ENCODE results near the gene CCNT1. TPM values are rescaled to one million over a fixed set of nuclear protein-coding genes. Genes with fewer than 3 reads are reported as not detected.
"Not testable (repeated sequence)": the region's sequence is repeated elsewhere in the genome, so short reads cannot be mapped to it uniquely, and the experiment has no call there.

The CCNT1 gene
- total and polyA plus RNA-seq, 2 experiments from 2014 or later: 12.8 to 33.6 TPM

DNA sequence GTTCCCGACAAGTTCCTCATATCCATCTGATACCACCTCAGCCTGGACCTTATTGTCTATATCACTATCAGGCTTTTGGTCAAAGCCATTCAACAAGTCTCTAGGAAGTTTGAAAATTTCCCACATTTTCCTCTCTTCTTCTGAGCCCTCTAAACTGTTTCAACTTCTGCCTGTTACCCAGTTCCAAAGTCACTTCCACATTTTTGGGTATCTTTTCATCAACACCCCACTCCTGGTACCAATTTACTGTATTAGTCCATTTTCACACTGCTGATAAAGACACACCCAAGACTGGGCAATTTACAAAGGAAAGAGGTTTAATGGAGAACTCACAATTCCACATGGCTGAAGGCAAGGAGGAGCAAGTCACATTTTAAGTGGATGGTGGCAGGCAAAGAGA lies 4.2 kb upstream of the CCNT1 start:
- not testable (repeated sequence) for H3K4me2 ChIP-seq; H3K4me3 ChIP-seq; H3K27ac ChIP-seq (ENCODE audit: low read depth); H3K4me1 ChIP-seq (ENCODE audit: insufficient read depth); ATAC-seq; H3K4me1 Mint-ChIP-seq; H3F3A ChIP-seq (replicated peaks; ENCODE audit: low read depth); DNase-seq (ENCODE audit: low spot score); H3K9me2 ChIP-seq (ENCODE audit: insufficient read depth); H3K27ac Mint-ChIP-seq; H3K79me2 ChIP-seq (replicated peaks; ENCODE audit: insufficient read depth); H3K36me3 ChIP-seq (ENCODE audit: insufficient read depth); H2AFZ ChIP-seq; H4K20me1 ChIP-seq (replicated peaks; ENCODE audit: insufficient read depth); H3K4me3 Mint-ChIP-seq; H3K27me3 ChIP-seq (ENCODE audit: insufficient read depth)
- H3K36me3 Mint-ChIP-seq (ENCODE audit: low read depth): peaks cover 28% of the 10 kb centered on the region
- H3K27me3 Mint-ChIP-seq (ENCODE audit: insufficient read depth, low read depth, poor library complexity): peaks cover 10% of the 10 kb centered on the region
- peaks cover 35% of the 10 kb centered on the region for H3K9me3 Mint-ChIP-seq

DNA sequence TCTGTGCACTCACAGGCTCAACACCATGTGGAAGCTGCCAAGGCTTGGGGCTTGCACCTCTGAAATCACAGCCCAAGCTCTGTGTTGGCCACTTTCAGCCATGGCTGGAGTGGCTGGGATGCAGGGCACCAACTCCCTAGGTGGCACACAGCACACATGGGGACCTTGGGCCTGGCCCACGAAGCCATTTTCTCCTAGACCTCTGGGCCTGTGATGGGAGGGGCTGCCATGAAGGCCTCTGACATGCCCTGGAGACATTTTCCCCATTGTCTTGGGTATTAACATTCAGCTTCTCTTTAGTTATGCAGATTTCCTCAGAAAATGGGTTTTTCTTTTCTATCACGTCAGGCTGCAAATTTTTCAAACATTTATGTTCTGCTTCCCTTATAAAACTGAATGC lies 3.7 kb upstream of the CCNT1 start:
- H4K20me1 ChIP-seq (replicated peaks; ENCODE audit: insufficient read depth); H3K27ac Mint-ChIP-seq; H3K27ac ChIP-seq (ENCODE audit: low read depth); H3K36me3 ChIP-seq (ENCODE audit: insufficient read depth); H3K4me1 Mint-ChIP-seq; H3K4me1 ChIP-seq (ENCODE audit: insufficient read depth); DNase-seq (ENCODE audit: low spot score); H2AFZ ChIP-seq; H3F3A ChIP-seq (replicated peaks; ENCODE audit: low read depth); H3K27me3 ChIP-seq (ENCODE audit: insufficient read depth); H3K9me2 ChIP-seq (ENCODE audit: insufficient read depth); H3K4me3 Mint-ChIP-seq; ATAC-seq; H3K4me3 ChIP-seq; H3K4me2 ChIP-seq: not testable (repeated sequence)
- peaks cover 35% of the 10 kb centered on the region for H3K9me3 Mint-ChIP-seq
- H3K27me3 Mint-ChIP-seq (ENCODE audit: insufficient read depth, low read depth, poor library complexity): peaks cover 14% of the 10 kb centered on the region
- peaks cover 30% of the 10 kb centered on the region for H3K36me3 Mint-ChIP-seq (ENCODE audit: low read depth)
- peaks cover 12% of the 10 kb centered on the region for H3K79me2 ChIP-seq (replicated peaks; ENCODE audit: insufficient read depth)

DNA sequence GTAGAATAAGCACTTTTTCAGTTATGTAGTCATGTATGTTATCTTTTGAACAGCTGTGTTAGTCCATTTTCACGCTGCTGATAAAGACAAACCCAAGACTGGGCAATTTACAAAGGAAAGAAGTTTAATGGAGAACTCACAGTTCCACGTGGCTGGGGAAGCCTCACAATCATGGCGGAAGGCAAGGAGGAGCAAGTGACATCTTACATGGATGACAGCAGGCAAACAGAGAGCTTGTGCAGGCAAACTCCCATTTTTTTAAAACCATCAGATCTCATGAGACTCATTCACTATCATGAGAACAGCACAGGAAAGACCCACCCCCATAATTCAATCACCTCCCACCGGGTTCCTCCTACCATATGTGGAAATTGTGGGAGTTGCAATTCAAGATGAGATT lies 2.5 kb upstream of the CCNT1 start:
- not testable (repeated sequence) for H3K4me1 ChIP-seq (ENCODE audit: insufficient read depth); H3K4me3 ChIP-seq; H3K27ac ChIP-seq (ENCODE audit: low read depth); H3K4me2 ChIP-seq; H3K4me3 Mint-ChIP-seq; H3K9me2 ChIP-seq (ENCODE audit: insufficient read depth); H4K20me1 ChIP-seq (replicated peaks; ENCODE audit: insufficient read depth); H3K27me3 ChIP-seq (ENCODE audit: insufficient read depth); H2AFZ ChIP-seq; H3K27ac Mint-ChIP-seq; DNase-seq (ENCODE audit: low spot score); H3F3A ChIP-seq (replicated peaks; ENCODE audit: low read depth); H3K36me3 ChIP-seq (ENCODE audit: insufficient read depth); ATAC-seq
- H3K36me3 Mint-ChIP-seq (ENCODE audit: low read depth): peaks cover 40% of the 10 kb centered on the region
- H3K27me3 Mint-ChIP-seq (ENCODE audit: insufficient read depth, low read depth, poor library complexity): peaks cover 14% of the 10 kb centered on the region
- H3K79me2 ChIP-seq (replicated peaks; ENCODE audit: insufficient read depth): peaks cover 23% of the 10 kb centered on the region
- H3K9me3 Mint-ChIP-seq: peaks cover 35% of the 10 kb centered on the region
- peaks cover 10% of the 10 kb centered on the region; the same call in 2 of the 3 replicates for H3K4me1 Mint-ChIP-seq

DNA sequence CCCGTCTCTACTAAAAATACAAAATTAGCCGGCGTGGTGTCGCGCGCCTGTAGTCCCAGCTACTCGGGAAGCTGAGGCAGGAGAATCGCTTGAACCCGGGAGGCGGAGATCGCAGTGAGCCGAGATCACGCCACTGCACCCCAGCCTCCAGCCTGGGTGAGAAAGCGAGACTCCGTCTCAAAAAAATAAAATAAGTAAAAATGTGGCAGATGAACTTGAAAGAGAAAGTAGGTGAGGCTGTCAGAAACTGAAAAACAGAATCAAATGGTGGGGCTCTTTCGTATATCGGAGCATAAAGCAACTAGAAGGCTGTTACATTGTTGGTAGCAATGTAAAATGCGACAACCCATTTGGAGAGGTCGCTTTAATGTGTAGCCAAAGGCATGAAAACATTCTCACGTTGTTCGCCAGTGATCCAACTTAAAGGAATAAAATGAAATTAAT lies 767 bp upstream of the CCNT1 start:
- H3K36me3 ChIP-seq (ENCODE audit: insufficient read depth): 0 out of 2 replicates have a peak, but pooled peaks cover 12% of the 10 kb centered on the region
- ATAC-seq: no peak; the same call in 2 of the 3 replicates
- peak overlapping the region; percentile 48; the same call in 1 of the 2 replicates for H2AFZ ChIP-seq
- TF ChIP-seq POLR2AphosphoS5 (IDR thresholded peaks at IDR 0.05; ENCODE audit: low read depth): no peak
- TF ChIP-seq ZNF114 (CRISPR knock-in tag; IDR thresholded peaks at IDR 0.05): 0 out of 2 replicates have a peak, but pooled peaks have one; percentile 66
- peak overlapping the region; percentile 99 for H3K27ac Mint-ChIP-seq
- DNase-seq (ENCODE audit: low spot score): peak; percentile 19
- H3K4me1 ChIP-seq (ENCODE audit: insufficient read depth): no peaks in the 10 kb centered on the region; the same call in 1 of the 2 replicates
- H3K27ac ChIP-seq (ENCODE audit: low read depth): peak overlapping the region; percentile 89
- H3K27me3 Mint-ChIP-seq (ENCODE audit: insufficient read depth, low read depth, poor library complexity): peaks cover 14% of the 10 kb centered on the region
- no peaks in the 10 kb centered on the region for H3K9me2 ChIP-seq (ENCODE audit: insufficient read depth)
- H3K36me3 Mint-ChIP-seq (ENCODE audit: low read depth): peaks cover 54% of the 10 kb centered on the region
- H3K9me3 Mint-ChIP-seq: peaks cover 27% of the 10 kb centered on the region
- peak overlapping the region; percentile 97 for H3K4me3 Mint-ChIP-seq
- no peaks in the 10 kb centered on the region for H3K27me3 ChIP-seq (ENCODE audit: insufficient read depth)
- H3F3A ChIP-seq (replicated peaks; ENCODE audit: low read depth): 0 out of 2 replicates have a peak, but pooled peaks cover 5% of the 10 kb centered on the region
- peaks cover 41% of the 10 kb centered on the region for H3K79me2 ChIP-seq (replicated peaks; ENCODE audit: insufficient read depth)
- peaks cover 12% of the 10 kb centered on the region for H3K4me1 Mint-ChIP-seq
- H4K20me1 ChIP-seq (replicated peaks; ENCODE audit: insufficient read depth): peaks cover 16% of the 10 kb centered on the region; the same call in 1 of the 2 replicates
- peak overlapping the region; percentile 71 for H3K4me2 ChIP-seq
- peak overlapping the region; percentile 78 for H3K4me3 ChIP-seq

Measured in GM23338 (cell line).